Thyroid gland (tissue), 4 donors: ENCODE results near the gene CTDSPL.

ENCODE experiments used
- CTCF ChIP-seq, 6 experiments: fragments of 200-600 bp in 3 of 6; fragments of 450-650 bp in 3 of 6; sonication (generic) in 3 of 6; IDR thresholded peaks; one replicate each; pipeline ENCODE4 v1.5.1; 2016 to 2019; ENCODE audit warnings: antibody characterized with exemption in 6 of 6, mild to moderate bottlenecking in 2 of 6, inconsistent platforms in 1 of 6, moderate library complexity in 1 of 6
- POLR2A ChIP-seq, 2 donors: fragments of 450-650 bp; IDR thresholded peaks; one replicate each; pipeline ENCODE4 v1.6.1; 2017; ENCODE audit warnings: antibody characterized with exemption in 2 of 2, mild to moderate bottlenecking in 2 of 2, moderate library complexity in 1 of 2

- TF ChIP-seq CTCF (IDR thresholded peaks at IDR 0.05), result no peak
- TF ChIP-seq POLR2A (IDR thresholded peaks at IDR 0.05), result no peak
Measured at GRCh38 chr3:37825744-37826400, 35.8 kb upstream of the CTDSPL start.
